GM12865 (cell line): Measurements from ENCODE around the gene CNKSR3.
A peak's percentile ranks its signal among the peaks of the same experiment; 100 is the strongest.

ENCODE experiments used
- DNase-seq: peaks from one replicate; pipeline ENCODE4 v3.0.0; 2010; ENCODE audit warnings: low read depth
- H3K4me3 ChIP-seq: 2 replicates; pipeline ENCODE4 v1.5.1; 2011; ENCODE audit warnings: mild to moderate bottlenecking, low read depth, low read length, control low read depth
- TF ChIP-seq, protein P1 (sequence below): IDR thresholded peaks from 2 replicates; pipeline ENCODE4 v1.5.1; 2011; ENCODE audit warnings: low read length, control low read depth, low read depth, inconsistent platforms; ENCODE audit not compliant: insufficient read depth; ENCODE audit errors: missing control alignments

Gene CNKSR3

DNA sequence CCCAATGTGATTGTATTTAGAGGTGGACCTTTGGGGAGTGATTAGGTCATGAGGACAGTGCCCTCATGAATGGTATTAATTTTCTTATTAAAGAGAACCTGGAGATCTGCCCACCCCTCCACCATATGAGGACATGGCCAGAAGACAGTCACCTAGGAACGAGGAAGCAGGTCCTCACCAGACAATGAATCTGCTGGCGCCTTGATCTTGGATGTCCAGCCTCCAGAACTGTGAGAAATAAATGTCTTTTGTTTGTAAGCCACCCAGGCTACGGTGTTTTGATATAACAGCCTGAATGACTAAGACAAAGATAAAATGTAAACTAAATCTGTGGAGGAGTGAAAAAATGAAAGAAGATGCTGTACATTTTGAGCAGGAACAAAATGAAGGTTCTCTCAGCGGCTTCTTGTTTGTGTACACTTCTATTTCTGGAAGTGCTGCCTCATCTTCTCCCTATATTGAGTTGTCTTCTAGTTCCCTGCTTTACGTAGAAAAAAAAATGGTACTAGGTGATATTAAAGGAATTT lies 152.4 kb downstream of the CNKSR3 start:
- no peak for DNase-seq
- TF ChIP-seq, protein P1, sequence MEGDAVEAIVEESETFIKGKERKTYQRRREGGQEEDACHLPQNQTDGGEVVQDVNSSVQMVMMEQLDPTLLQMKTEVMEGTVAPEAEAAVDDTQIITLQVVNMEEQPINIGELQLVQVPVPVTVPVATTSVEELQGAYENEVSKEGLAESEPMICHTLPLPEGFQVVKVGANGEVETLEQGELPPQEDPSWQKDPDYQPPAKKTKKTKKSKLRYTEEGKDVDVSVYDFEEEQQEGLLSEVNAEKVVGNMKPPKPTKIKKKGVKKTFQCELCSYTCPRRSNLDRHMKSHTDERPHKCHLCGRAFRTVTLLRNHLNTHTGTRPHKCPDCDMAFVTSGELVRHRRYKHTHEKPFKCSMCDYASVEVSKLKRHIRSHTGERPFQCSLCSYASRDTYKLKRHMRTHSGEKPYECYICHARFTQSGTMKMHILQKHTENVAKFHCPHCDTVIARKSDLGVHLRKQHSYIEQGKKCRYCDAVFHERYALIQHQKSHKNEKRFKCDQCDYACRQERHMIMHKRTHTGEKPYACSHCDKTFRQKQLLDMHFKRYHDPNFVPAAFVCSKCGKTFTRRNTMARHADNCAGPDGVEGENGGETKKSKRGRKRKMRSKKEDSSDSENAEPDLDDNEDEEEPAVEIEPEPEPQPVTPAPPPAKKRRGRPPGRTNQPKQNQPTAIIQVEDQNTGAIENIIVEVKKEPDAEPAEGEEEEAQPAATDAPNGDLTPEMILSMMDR: no peak
- H3K4me3 ChIP-seq: no peak overlapping the region

DNA sequence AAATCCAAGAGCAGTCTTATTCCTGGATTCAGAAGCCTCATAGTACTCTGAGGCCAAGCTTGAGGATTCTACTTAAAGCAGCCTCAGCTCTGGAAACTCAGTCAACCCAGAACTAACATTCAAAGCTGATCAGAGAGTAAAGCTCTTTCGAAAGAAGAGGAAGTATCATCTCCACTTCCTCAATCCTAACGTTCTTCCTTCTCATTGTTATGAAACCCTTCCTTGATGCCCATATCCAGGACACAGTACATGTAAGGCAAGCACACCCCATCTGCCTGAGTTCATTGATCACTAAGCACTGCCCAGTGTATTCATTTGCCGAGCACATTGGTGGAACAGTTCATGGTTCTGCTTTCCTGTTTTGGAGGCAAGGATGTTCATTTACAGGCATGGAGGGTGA lies 153.8 kb downstream of the CNKSR3 start, which contains the start of gene IPCEF1:
Gene IPCEF1, minus strand, starts transcription at position 114 of the 400 bp plus-strand sequence. CDS start 90,856 bp downstream, outside the sequence.
- peak; percentile 14 for DNase-seq
- TF ChIP-seq, protein P1: no peak
- H3K4me3 ChIP-seq: no peak within 1 kb of the TSS

DNA sequence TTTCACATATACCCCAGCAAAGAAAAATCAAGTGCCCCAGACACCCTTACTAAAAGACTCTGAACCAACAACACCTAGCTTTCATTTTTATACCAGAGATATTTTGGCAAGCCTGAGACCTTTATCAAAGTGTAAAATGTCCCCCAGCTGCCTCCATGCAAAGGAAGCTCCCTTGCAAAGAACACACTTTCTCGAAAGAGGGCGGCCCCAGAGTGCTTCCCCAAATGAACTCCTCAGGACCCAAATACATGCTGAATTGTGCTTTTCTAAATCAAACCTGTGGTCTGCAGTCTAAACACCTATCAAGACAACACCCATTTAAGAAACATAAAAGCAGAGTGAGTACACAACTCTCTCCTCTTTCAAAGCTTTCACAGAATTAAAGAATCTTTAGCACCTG lies 154.4 kb downstream of the CNKSR3 start:
- DNase-seq: no peak
- TF ChIP-seq, protein P1: no peak
- H3K4me3 ChIP-seq: no peak overlapping the region

- DNase-seq: no peak
- no peak overlapping the region for H3K4me3 ChIP-seq
- TF ChIP-seq, protein P1: no peak
Observed at GRCh38 chr6:154354265-154354777, 156.2 kb downstream of the CNKSR3 start.

DNA sequence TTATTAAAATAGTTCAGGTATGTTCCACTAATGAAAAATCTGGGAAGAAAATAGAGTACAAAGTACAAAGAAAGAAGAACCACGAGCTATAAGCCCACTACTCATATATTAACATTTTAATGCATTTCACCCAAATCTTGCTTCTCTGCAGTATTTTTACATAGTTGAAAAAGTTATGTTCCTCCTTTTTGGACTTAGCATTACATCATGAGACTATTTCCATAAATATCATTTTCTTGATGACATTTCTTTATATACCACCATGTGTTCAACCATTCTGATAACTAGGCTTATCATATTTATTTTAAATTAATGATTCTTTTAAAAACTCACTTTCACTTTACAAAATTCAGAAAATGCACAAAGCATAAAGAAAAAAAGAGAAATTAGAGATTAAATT lies 156.9 kb downstream of the CNKSR3 start:
- TF ChIP-seq, protein P1: no peak
- no peak overlapping the region for H3K4me3 ChIP-seq
- DNase-seq: no peak

DNA sequence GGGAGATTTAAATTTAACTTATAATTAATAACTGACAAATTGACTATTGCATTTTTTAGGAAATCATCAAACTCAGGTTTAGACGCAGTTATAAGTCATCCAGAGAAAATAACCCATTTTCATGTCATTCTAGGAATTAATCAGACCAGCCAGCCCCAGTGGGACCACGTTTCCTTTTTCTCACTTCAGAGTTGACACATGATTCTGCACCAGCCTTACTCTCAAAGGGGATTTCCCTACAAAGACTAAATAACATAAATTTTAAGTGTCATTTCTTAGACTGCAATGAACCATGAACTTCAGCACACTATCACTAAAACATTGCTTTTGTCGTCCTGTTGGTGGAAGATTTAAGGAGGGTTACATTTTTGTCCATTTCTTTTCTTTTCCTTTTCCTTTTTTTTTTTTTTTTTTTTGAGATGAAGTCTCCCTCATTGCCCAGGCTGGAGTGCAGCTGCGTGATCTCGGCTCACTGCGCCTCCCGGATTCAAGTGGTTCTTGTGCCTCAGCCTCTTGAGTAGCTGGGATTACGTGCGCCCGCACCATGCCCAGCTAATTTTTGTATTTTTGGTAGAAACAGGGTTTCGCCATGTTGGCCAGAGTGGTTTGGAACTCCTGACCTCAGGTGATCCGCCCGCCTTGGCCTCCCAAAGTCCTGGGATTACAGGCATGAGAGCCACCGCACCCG lies 157.4 kb downstream of the CNKSR3 start:
- peak; percentile 83 for DNase-seq
- no peak overlapping the region for H3K4me3 ChIP-seq
- TF ChIP-seq, protein P1: no peak
